B cell (primary cell): ENCODE measurements around the gene PAK4. TPM values are rescaled to one million over a fixed set of nuclear protein-coding genes. Genes with fewer than 3 reads are reported as not detected.

Experiments used
- ATAC-seq: fragments of 200-7000 bp; cut with Tn5 transposase; one replicate; pipeline ENCODE4 v1.10.0; 2021; ENCODE audit warnings: low read depth, mild to moderate bottlenecking, moderate number of reproducible peaks, moderate library complexity
- CTCF ChIA-PET: fragments of 350-600 bp; sonication (Branson Sonifier 250); formaldehyde crosslinking; loops from one replicate; lab custom pipeline; 2021; ENCODE audit warnings: antibody characterized with exemption, inconsistent platforms; lab: Charles Lee
- POLR2A ChIA-PET: fragments of 350-600 bp; sonication (Branson Sonifier 250); formaldehyde crosslinking; loops from one replicate; lab custom pipeline; 2021; ENCODE audit warnings: antibody characterized with exemption; lab: Charles Lee
- DNase-seq: peaks from one replicate; pipeline ENCODE4 v3.0.0; 2013
- H2AFZ ChIP-seq: 2 replicates; pipeline ENCODE4 v1.6.1; 2012; ENCODE audit warnings: mild to moderate bottlenecking, low read depth, low read length; ENCODE audit not compliant: insufficient read depth, poor library complexity, severe bottlenecking
- H3K27ac ChIP-seq, 2 donors: 1 replicate in 1 of 2; 2 replicates in 1 of 2; pipeline ENCODE4 v1.5.1; 2012 to 2013; ENCODE audit warnings: low read length in 2 of 2, mild to moderate bottlenecking in 2 of 2, moderate library complexity in 1 of 2
- H3K27me3 ChIP-seq, 4 experiments: fragments of 200-600 bp in 1 of 4; sonication (generic) in 1 of 4; replicated peaks in 1 of 4; 1 replicate in 2 of 4; 2 replicates in 2 of 4; pipeline versions ENCODE4 v1.6.1 to v1.7.0; 2013 to 2016; ENCODE audit warnings: low read length in 3 of 4, mild to moderate bottlenecking in 2 of 4, mixed read lengths in 1 of 4, moderate library complexity in 1 of 4; ENCODE audit not compliant: insufficient read depth in 4 of 4, control insufficient read depth in 3 of 4; ENCODE audit errors: control extremely low read depth in 1 of 4
- H3K36me3 ChIP-seq, 2 experiments: replicated peaks in 1 of 2; 1 replicate in 1 of 2; 2 replicates in 1 of 2; pipeline versions ENCODE4 v1.6.1 to v1.7.1; 2013; ENCODE audit warnings: low read length in 1 of 2; ENCODE audit not compliant: insufficient read depth in 2 of 2, control insufficient read depth in 1 of 2; ENCODE audit errors: control extremely low read depth in 1 of 2, extremely low read depth in 1 of 2
- H3K4me1 ChIP-seq, 2 donors: fragments of 200-600 bp in 1 of 2; sonication (generic) in 1 of 2; 1 replicate in 1 of 2; 2 replicates in 1 of 2; pipeline versions ENCODE4 v1.5.1 to v1.6.1; 2013 to 2017; ENCODE audit warnings: low read length in 2 of 2; ENCODE audit not compliant: control insufficient read depth in 2 of 2, insufficient read depth in 2 of 2
- H3K4me2 ChIP-seq: replicated peaks from 2 replicates; pipeline ENCODE3; 2012; ENCODE audit warnings: mild to moderate bottlenecking, low read depth, low read length; ENCODE audit not compliant: poor library complexity, severe bottlenecking
- H3K4me3 ChIP-seq, 5 experiments: fragments of 200-600 bp in 1 of 5; sonication (generic) in 1 of 5; 1 replicate in 3 of 5; 2 replicates in 2 of 5; pipeline versions ENCODE4 v1.5.1 to v1.7.0; 2011 to 2016; ENCODE audit warnings: low read length in 4 of 5, mild to moderate bottlenecking in 4 of 5, low read depth in 2 of 5, control low read depth in 1 of 5, moderate library complexity in 1 of 5; ENCODE audit not compliant: insufficient read depth in 1 of 5; ENCODE audit errors: control extremely low read depth in 1 of 5, extremely low read depth in 1 of 5
- H3K79me2 ChIP-seq: fragments of 200-600 bp; sonication (generic); one replicate; pipeline ENCODE4 v1.6.0; 2016; ENCODE audit warnings: low read length; ENCODE audit not compliant: control insufficient read depth, insufficient read depth
- H3K9ac ChIP-seq: fragments of 200-600 bp; sonication (generic); 2 replicates; pipeline ENCODE4 v1.6.1; 2017; ENCODE audit warnings: mild to moderate bottlenecking, low read length, moderate library complexity
- H3K9me3 ChIP-seq, 3 donors: one replicate each; pipeline versions ENCODE4 v1.6.1 to v1.7.1; 2013; ENCODE audit warnings: low read length in 2 of 3; ENCODE audit not compliant: control insufficient read depth in 2 of 3, insufficient read depth in 1 of 3; ENCODE audit errors: control extremely low read depth in 1 of 3
- H4K20me1 ChIP-seq: 2 replicates; pipeline ENCODE4 v1.6.0; 2012; ENCODE audit warnings: mild to moderate bottlenecking, low read length; ENCODE audit not compliant: insufficient read depth, control insufficient read depth, poor library complexity, severe bottlenecking
- H3K27ac Mint-ChIP-seq: one replicate; pipeline ENCODE4 v1.8.0; 2021; ENCODE audit warnings: mixed read lengths
- H3K27me3 Mint-ChIP-seq: one replicate; pipeline ENCODE4 v1.8.0; 2021; ENCODE audit warnings: mixed read lengths
- H3K4me1 Mint-ChIP-seq: one replicate; pipeline ENCODE4 v1.8.0; 2021; ENCODE audit warnings: mixed read lengths
- H3K4me3 Mint-ChIP-seq: one replicate; pipeline ENCODE4 v1.8.0; 2021; ENCODE audit warnings: mixed read lengths
- H3K9me3 Mint-ChIP-seq: one replicate; pipeline ENCODE4 v1.8.0; 2022; ENCODE audit warnings: mixed read lengths; ENCODE audit not compliant: insufficient read depth
- CTCF ChIP-seq: fragments of 200-600 bp; IDR thresholded peaks from one replicate; pipeline ENCODE4 v1.8.0; 2022; ENCODE audit warnings: antibody characterized with exemption, mild to moderate bottlenecking
- EZH2 ChIP-seq: IDR thresholded peaks from 2 replicates; pipeline ENCODE4 v1.6.1; 2012; ENCODE audit warnings: borderline replicate concordance, low read depth, mild to moderate bottlenecking, moderate library complexity, low read length; ENCODE audit not compliant: insufficient read depth, poor library complexity, severe bottlenecking
- WGBS: methylation state at CpG from one replicate; pipeline ENCODE4 v1.1.5; 2013; ENCODE audit warnings: missing lambda C conversion rate; ENCODE audit not compliant: insufficient coverage; 5-methylcytosine and 5-hydroxymethylcytosine counted together
- intact Hi-C: fragments of 100-400 bp; cut with micrococcal nuclease; formaldehyde crosslinking; loops from one replicate; pipeline ENCODE4 v1.10.0; 2022
- polyA plus RNA-seq: library from polyadenylated mRNA; depleted of rRNA; stranded (reverse); fragments of >200 nt; gene quantifications from 2 replicates; pipeline ENCODE4 v1.2.3, GENCODE V29; 2012
- total RNA-seq, 2 donors: library from RNA; stranded (reverse); fragments of 120-200 nt in 1 of 2; gene quantifications; 1 replicate in 1 of 2; 2 replicates in 1 of 2; pipeline versions ENCODE4 v1.2.3 to v1.2.4, GENCODE V29; 2013 to 2022

PAK4 gene
- total and polyA plus RNA-seq, 2 donors (not counting 1 experiment from before 2014, with no cell fraction given), result 12.0 to 23.3 TPM

GRCh38 chr19:39126312-39127187 lies 964 bp downstream of the PAK4 start:
- intact Hi-C loops, result no loop called here
- DNase-seq, result peak; percentile 37
- POLR2A ChIA-PET, result interaction anchor here (0.8 kb wide), 1 partner anchor 271 kb away, joined by 6 read pairs; no protein-coding TSS in a partner anchor
- H3K9ac ChIP-seq, result peak overlapping the region; percentile 87
- Mint-ChIP-seq H3K4me1 (peaks cover 55% of the 10 kb centered on the region), H3K27me3 (peaks cover 3% of the 10 kb centered on the region), H3K4me3 (peak overlapping the region; percentile 94), H3K9me3 (no peaks in the 10 kb centered on the region), H3K27ac (peak overlapping the region; percentile 96)
- H4K20me1 ChIP-seq, result no peaks in the 10 kb centered on the region
- H3K4me3 ChIP-seq, result peak overlapping the region; percentile 3 to 84 (median 74)
- 83% methylated on average over 19 of the region's 27 CpGs for WGBS
- peak overlapping the region; percentile 85 for H3K4me2 ChIP-seq
- CTCF ChIA-PET, result no interaction called here
- H3K9me3 ChIP-seq, result no peaks in the 10 kb centered on the region
- peaks cover 0 to 34% of the 10 kb centered on the region in 2 donors for H3K4me1 ChIP-seq
- no peaks in the 10 kb centered on the region for H3K27me3 ChIP-seq
- H3K79me2 ChIP-seq, result peaks cover 35% of the 10 kb centered on the region
- peak overlapping the region; percentile 90 for H2AFZ ChIP-seq
- no peaks in the 10 kb centered on the region for H3K36me3 ChIP-seq
- ATAC-seq, result no peak
- H3K27ac ChIP-seq, result peak overlapping the region; percentile 62 to 92
- TF ChIP-seq CTCF (no peak), EZH2 (no peak)
